ENCODE measurements around the gene KCNQ1.

The KCNQ1 gene

GRCh38 chr11:2441171-2441570 lies 3.6 kb upstream of the KCNQ1 start:
- no peak for DNase-seq (ENCODE audit: low read depth in 1 of 2, low spot score in 1 of 2)

- no peak for DNase-seq (ENCODE audit: low read depth in 1 of 2, low spot score in 1 of 2)
These were observed 2.2 kb upstream of the KCNQ1 start for GRCh38 chr11:2442589-2442988.

GRCh38 chr11:2443406-2443805 lies 1.4 kb upstream of the KCNQ1 start:
- DNase-seq (ENCODE audit: low read depth in 1 of 2, low spot score in 1 of 2): no peak

- DNase-seq (ENCODE audit: low read depth in 1 of 2, low spot score in 1 of 2): peak; percentile 60 to 62
These were observed 657 bp upstream of the KCNQ1 start, which contains the start of gene TRPM5 for GRCh38 chr11:2443881-2444820. TRPM5 (minus strand) TSS chr11:2444514; CDS start chr11:2423036, 21,478 bp downstream.

GRCh38 chr11:2445746-2446551 lies 1.1 kb downstream of the KCNQ1 start:
- no peak for DNase-seq (ENCODE audit: low read depth in 1 of 2, low spot score in 1 of 2)

GRCh38 chr11:2446590-2447252 lies 1.9 kb downstream of the KCNQ1 start:
- no peak for DNase-seq (ENCODE audit: low read depth in 1 of 2, low spot score in 1 of 2)

GRCh38 chr11:2447253-2447950 lies 2.6 kb downstream of the KCNQ1 start:
- DNase-seq (ENCODE audit: low read depth in 1 of 2, low spot score in 1 of 2): no peak

- DNase-seq (ENCODE audit: low read depth in 1 of 2, low spot score in 1 of 2): no peak
These were observed 3.3 kb downstream of the KCNQ1 start for GRCh38 chr11:2447951-2448650.

GRCh38 chr11:2448661-2449547 lies 4.1 kb downstream of the KCNQ1 start:
- DNase-seq (ENCODE audit: low read depth in 1 of 2, low spot score in 1 of 2): no peak

- DNase-seq (ENCODE audit: low read depth in 1 of 2, low spot score in 1 of 2): no peak
These were observed 4.9 kb downstream of the KCNQ1 start for GRCh38 chr11:2449548-2450320.

GRCh38 chr11:2450321-2451041 lies 5.7 kb downstream of the KCNQ1 start:
- no peak for DNase-seq (ENCODE audit: low read depth in 1 of 2, low spot score in 1 of 2)

- no peak for DNase-seq (ENCODE audit: low read depth in 1 of 2, low spot score in 1 of 2)
These were observed 6.5 kb downstream of the KCNQ1 start for GRCh38 chr11:2451336-2451735.

- no peak for DNase-seq (ENCODE audit: low read depth in 1 of 2, low spot score in 1 of 2)
These were observed 7.1 kb downstream of the KCNQ1 start for GRCh38 chr11:2451916-2452315.

GRCh38 chr11:2452321-2453012 lies 7.7 kb downstream of the KCNQ1 start:
- DNase-seq (ENCODE audit: low read depth in 1 of 2, low spot score in 1 of 2): no peak

- DNase-seq (ENCODE audit: low read depth in 1 of 2, low spot score in 1 of 2): no peak
These were observed 8.6 kb downstream of the KCNQ1 start for GRCh38 chr11:2453436-2453835.

GRCh38 chr11:2458321-2458720 lies 13.5 kb downstream of the KCNQ1 start:
- DNase-seq (ENCODE audit: low read depth in 1 of 2, low spot score in 1 of 2): no peak

- no peak for DNase-seq (ENCODE audit: low read depth in 1 of 2, low spot score in 1 of 2)
These were observed 14.4 kb downstream of the KCNQ1 start for GRCh38 chr11:2459016-2459725.
